Memory B cell (primary cell): ENCODE results near the gene SLC66A3.

ENCODE experiments used
- ATAC-seq: fragments of 150-1000 bp; cut with Tn5 transposase; 2 replicates; pipeline ENCODE4 v1.10.0; 2021; ENCODE audit warnings: low read depth, mild to moderate bottlenecking, moderate library complexity
- DNase-seq, 2 donors: peaks; one replicate each; pipeline ENCODE4 v3.0.0; 2022; ENCODE audit warnings: low spot score in 2 of 2
- H3K27ac Mint-ChIP-seq: one replicate; pipeline ENCODE4 v1.8.0; 2022; ENCODE audit warnings: mild to moderate bottlenecking, moderate library complexity, mixed read lengths
- H3K27me3 Mint-ChIP-seq: one replicate; pipeline ENCODE4 v1.8.0; 2022; ENCODE audit warnings: mixed read lengths
- H3K36me3 Mint-ChIP-seq: one replicate; pipeline ENCODE4 v1.8.0; 2022; ENCODE audit warnings: mild to moderate bottlenecking, mixed read lengths
- H3K4me1 Mint-ChIP-seq: one replicate; pipeline ENCODE4 v1.8.0; 2022; ENCODE audit warnings: mixed read lengths
- H3K4me3 Mint-ChIP-seq: one replicate; pipeline ENCODE4 v1.8.0; 2022; ENCODE audit warnings: mild to moderate bottlenecking, moderate library complexity, mixed read lengths
- H3K9me3 Mint-ChIP-seq: one replicate; pipeline ENCODE4 v1.8.0; 2022; ENCODE audit warnings: mixed read lengths

SLC66A3 gene

DNA sequence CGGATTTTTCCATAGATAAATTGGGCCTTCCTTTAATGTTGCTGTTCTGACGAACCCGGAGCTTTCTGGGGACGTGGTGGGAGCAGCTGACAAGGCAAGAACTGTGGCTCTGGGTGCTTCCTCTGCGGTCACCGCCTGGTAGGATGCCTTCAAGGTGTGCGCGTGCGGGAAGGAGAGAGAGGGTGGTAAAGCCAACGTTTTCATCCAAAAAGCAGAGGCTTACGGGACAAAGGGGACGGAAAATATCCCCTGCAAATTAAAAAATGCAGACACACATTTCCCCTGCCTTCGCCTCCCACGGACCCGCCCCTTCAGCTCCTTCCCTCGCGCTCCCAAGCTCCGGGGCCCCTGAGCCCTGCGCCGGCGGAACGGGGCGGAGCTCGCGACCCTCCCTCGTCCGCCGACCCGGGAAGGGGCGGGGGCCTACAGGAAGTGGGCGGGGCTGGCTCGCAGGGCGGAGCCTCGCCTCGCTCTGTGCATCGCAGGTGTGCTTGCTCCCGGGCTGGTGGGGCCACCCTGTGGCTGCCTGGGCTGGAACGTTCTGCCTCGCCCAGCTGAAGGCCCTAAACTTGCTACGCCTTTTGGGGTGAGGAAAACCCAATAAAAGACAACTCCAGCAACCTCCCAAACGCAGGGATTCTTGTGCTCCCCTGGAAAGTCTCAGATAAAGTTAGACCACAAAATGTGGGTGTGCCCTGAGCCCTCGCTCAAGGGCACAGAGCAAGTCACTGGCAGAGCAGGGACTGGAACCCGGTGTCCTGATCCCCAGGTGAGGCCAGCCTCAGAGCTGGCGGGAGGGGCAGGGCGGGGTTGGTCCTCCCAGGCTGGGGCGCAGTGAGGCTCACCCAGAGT lies 25.4 kb upstream of the SLC66A3 start:
- Mint-ChIP-seq H3K27ac (no peak overlapping the region), H3K4me1 (peaks cover 15% of the 10 kb centered on the region), H3K4me3 (peak overlapping the region; percentile 78), H3K27me3 (peaks cover 4% of the 10 kb centered on the region), H3K36me3 (no peaks in the 10 kb centered on the region), H3K9me3 (no peaks in the 10 kb centered on the region)
- DNase-seq (peak; percentile 67 to 68), ATAC-seq (peak; percentile 83)

DNA sequence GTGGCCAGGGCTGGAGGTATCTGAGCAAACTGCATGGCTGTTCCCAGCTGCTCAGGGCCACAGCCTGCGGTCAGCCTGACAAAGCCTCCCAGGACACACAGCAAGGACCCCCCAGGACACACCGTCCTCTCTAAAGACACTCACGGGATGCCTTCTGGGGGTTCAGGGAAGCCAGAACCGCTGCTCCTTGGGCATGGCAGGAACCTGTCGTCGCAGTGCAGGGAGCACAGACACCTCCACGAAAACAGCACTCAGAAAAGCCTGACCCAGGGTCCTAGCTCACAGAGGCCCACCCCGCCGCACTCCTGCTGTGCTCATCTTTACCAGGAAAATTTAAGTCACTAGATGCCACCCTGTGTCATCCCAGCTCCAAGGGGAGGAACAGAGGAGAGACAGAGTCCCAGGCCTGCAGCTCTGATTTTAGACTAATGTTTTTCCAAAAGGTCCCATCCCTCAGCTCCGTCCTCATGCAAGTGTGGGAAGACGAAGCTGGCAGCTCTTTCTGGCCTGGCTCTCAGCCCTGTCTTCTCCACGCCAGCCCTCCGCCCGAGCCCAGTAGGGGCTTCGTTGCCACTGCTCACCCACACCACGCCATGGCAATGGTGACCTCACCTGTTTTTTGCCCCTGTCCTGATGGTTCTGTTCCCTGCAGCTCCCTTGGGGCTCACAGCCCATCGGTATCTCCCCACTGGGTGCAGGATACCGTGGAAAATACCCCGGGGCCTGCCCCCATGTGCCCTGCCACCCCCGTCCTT lies 23.9 kb upstream of the SLC66A3 start:
- H3K4me1 Mint-ChIP-seq, result peaks cover 15% of the 10 kb centered on the region
- no peak for DNase-seq
- H3K36me3 Mint-ChIP-seq, result no peaks in the 10 kb centered on the region
- H3K27ac Mint-ChIP-seq, result no peak overlapping the region
- no peak for ATAC-seq
- H3K9me3 Mint-ChIP-seq, result no peaks in the 10 kb centered on the region
- peaks cover 10% of the 10 kb centered on the region for H3K27me3 Mint-ChIP-seq
- H3K4me3 Mint-ChIP-seq, result peak overlapping the region; percentile 27

DNA sequence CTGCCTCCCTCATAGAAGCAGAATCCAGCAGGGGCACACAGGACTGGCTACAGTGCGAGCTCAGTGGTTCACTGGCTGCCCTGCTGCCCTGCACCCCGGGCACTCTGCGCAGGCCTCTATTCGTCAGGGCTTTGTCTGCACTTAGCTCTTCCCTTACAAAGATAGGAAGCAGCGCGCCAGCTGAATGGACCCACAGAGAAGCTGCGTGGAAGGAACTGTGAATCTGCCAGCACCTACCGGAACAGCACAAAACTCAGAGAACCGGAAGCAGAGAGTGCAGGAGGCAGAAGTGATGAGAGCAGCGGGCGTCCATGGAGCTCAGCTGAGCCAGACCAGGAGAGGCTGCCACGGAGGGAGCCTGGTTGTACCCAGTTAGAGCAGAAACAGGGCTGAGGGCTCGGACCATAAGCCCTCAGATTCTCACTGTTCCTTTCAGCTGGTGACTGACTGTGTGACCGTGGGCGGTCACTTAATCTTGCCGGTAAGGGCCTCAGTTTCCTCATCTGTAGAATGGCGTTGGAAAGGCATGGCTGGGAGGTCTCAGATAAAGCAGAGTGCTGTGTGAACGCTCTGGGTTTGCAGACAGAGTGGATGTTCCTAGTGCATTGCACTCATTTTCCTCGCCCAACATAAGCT lies 23.1 kb upstream of the SLC66A3 start:
- peaks cover 10% of the 10 kb centered on the region for H3K27me3 Mint-ChIP-seq
- H3K36me3 Mint-ChIP-seq, result no peaks in the 10 kb centered on the region
- peak overlapping the region; percentile 93 for H3K27ac Mint-ChIP-seq
- peaks cover 15% of the 10 kb centered on the region for H3K4me1 Mint-ChIP-seq
- peak overlapping the region; percentile 98 for H3K4me3 Mint-ChIP-seq
- ATAC-seq, result no peak
- H3K9me3 Mint-ChIP-seq, result no peaks in the 10 kb centered on the region
- no peak for DNase-seq

DNA sequence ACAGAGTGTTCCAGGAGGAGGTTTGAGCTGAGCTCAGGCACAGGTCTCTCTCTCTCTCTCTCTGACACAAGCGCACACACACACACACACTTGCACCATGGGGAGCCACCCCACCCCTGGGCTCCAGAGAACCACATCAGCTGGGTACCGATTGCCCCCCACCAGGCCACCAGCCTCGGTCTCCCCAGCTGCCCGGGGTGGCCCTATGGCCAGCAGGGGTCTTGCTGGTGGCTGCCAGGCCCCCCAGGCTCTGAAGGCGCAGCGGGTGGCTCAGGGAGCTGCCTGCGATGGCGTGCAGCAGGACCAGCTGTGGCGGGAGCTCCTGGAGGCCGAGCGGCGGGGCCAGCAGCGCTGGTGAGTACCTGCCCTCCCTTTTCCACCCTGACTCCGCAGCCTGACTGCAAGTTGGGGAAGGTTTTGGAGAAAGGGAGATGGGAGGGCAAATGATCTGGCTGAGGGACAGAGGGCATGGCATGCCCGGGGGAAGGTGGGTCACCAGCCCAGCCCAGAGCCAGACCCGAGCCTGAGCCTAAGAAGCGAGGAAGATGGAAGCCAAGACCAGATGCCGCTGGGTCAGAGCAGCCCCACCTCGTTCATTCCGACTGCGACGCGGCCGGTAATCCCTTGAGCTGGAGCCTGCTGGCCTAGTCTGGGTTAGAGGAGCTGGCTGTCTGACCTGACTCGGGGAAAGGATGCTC lies 21.9 kb upstream of the SLC66A3 start:
- H3K27ac Mint-ChIP-seq, result peak overlapping the region; percentile 93
- no peaks in the 10 kb centered on the region for H3K9me3 Mint-ChIP-seq
- peaks cover 10% of the 10 kb centered on the region for H3K27me3 Mint-ChIP-seq
- H3K4me3 Mint-ChIP-seq, result peak overlapping the region; percentile 98
- peaks cover 12% of the 10 kb centered on the region for H3K4me1 Mint-ChIP-seq
- DNase-seq, result no peak
- H3K36me3 Mint-ChIP-seq, result no peaks in the 10 kb centered on the region
- ATAC-seq, result no peak

DNA sequence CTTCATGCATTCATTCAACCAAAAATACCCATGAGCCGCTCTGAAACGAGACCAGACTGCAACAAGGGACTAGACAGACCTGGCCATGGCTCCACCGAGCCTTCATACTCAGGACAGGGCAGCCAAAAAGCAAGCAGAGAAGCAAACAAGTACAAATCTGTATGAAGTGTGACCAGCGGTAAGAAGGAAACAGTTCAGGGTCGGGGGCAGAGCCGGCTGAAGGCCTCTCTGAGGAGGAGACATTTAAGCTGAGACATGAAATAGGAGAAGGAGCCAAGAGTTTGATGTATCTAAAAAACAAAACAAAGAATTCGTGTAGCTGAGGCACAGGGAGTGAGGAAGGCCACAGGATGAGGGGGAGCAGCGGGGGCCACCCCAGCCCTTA lies 21.3 kb upstream of the SLC66A3 start:
- H3K4me1 Mint-ChIP-seq, result peaks cover 9% of the 10 kb centered on the region
- ATAC-seq, result no peak
- H3K27ac Mint-ChIP-seq, result no peak overlapping the region

DNA sequence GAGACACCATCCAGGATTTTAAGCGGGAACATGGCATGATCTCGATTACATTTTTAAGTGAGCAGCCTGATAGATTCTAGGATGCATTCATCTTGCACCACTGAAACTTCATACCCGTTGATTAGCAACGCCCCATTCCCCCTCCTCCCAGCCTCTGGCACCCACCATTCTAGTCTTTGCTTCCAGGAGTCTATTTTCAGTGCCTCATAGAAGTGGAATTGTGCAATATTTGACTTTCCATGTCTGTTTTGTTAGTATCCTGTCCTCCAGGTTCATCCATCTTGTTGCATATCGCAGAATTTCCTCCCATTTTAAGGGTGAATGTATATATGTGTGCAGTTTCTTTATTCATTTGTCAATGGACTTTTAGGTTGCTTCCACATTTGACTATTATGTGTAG lies 20.9 kb upstream of the SLC66A3 start:
- Mint-ChIP-seq H3K27me3 (peaks cover 12% of the 10 kb centered on the region), H3K9me3 (no peaks in the 10 kb centered on the region), H3K4me3 (no peak overlapping the region), H3K4me1 (peaks cover 9% of the 10 kb centered on the region), H3K36me3 (no peaks in the 10 kb centered on the region), H3K27ac (no peak overlapping the region)
- no peak for ATAC-seq
- DNase-seq, result no peak

More for the DNA sequence above, 21.3 kb upstream of the SLC66A3 start:
- H3K27me3 Mint-ChIP-seq, result peaks cover 12% of the 10 kb centered on the region
- no peaks in the 10 kb centered on the region for H3K36me3 Mint-ChIP-seq
- H3K4me3 Mint-ChIP-seq, result no peak overlapping the region
- H3K9me3 Mint-ChIP-seq, result no peaks in the 10 kb centered on the region
- DNase-seq, result no peak

DNA sequence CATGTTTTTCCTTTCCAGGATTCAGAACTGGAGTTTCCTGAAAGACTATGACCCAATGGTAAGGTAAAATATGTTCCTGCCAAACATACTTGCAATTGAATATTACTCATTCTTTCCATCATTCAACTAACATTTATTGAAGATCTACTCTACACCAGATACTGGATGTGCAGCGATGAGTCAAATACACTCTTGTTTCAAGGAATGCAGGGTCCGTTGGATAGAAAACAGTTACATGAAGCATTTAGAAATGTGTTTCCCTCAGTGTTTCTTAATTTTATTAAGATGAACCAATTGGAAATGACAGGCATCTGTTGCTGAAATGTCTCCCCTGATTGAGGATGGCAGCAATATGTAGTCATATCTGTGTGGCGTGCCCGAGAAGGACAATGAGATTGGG lies 14.8 kb upstream of the SLC66A3 start:
- Mint-ChIP-seq H3K4me3 (no peak overlapping the region), H3K27me3 (peaks cover 19% of the 10 kb centered on the region), H3K27ac (no peak overlapping the region), H3K4me1 (peaks cover 2% of the 10 kb centered on the region), H3K36me3 (peaks cover 2% of the 10 kb centered on the region), H3K9me3 (no peaks in the 10 kb centered on the region)
- ATAC-seq, result no peak
- no peak for DNase-seq

DNA sequence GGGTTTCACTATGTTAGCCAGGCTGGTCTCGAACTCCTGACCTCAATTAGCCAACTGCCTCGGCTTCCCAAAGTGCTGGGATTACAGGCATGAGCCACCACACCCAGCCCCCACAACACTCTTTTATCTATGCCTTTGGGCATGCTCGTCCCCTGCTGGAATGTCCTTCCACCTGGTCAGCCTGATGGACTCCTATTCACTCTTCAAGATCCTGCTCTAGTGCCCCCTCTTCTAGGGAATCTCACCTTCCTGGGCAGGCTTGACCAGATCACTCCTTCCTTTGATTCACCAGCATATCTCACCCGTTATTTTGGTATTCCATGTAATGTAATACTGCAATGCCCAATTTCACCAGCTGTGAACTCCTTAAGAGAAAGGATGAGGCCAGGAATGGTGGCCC lies 13.9 kb upstream of the SLC66A3 start:
- no peaks in the 10 kb centered on the region for H3K9me3 Mint-ChIP-seq
- no peak overlapping the region for H3K27ac Mint-ChIP-seq
- ATAC-seq (no peak), DNase-seq (no peak)
- H3K4me3 Mint-ChIP-seq, result no peak overlapping the region
- H3K36me3 Mint-ChIP-seq, result peaks cover 2% of the 10 kb centered on the region
- peaks cover 15% of the 10 kb centered on the region for H3K27me3 Mint-ChIP-seq
- H3K4me1 Mint-ChIP-seq, result peaks cover 4% of the 10 kb centered on the region

DNA sequence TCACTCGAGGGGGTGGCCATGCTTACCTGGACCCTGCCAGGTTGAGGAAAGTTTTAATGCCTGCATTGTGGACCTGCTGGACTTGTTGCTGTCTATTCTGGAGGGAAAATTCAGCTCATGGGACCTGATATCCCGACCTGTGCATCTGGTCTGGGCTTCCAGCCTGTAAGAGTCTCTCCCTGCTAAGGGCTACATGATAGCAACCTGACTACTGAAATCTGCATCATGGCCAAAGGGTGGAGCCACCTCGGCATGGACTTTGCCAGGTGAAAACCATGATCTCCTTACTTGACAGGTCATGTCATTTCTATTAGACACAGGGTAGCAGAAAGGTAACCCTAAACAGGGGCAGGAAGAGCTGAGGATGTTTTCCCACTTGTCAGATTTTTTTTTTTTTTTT lies 12.9 kb upstream of the SLC66A3 start:
- no peak overlapping the region for H3K4me3 Mint-ChIP-seq
- H3K27ac Mint-ChIP-seq, result no peak overlapping the region
- H3K36me3 Mint-ChIP-seq, result peaks cover 2% of the 10 kb centered on the region
- no peak for DNase-seq
- peaks cover 14% of the 10 kb centered on the region for H3K27me3 Mint-ChIP-seq
- peaks cover 4% of the 10 kb centered on the region for H3K4me1 Mint-ChIP-seq
- no peak for ATAC-seq
- no peaks in the 10 kb centered on the region for H3K9me3 Mint-ChIP-seq

DNA sequence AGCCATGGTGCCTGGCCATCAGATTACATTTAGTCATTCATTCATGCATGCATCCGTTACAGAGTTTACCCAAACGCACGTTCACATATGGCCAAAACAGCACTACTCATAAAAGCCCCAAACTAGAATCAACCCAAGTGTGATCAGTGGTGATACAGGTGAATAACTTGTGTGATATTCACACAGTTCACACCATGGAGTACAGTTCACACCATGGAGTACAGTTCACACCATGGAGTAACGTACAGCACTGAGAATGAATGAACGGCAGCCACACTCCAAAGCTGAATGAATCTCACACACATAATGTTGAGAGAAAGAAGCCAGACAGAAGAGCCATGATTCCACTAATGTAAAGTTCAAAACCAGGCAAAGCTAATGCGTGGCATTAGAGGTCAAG lies 12.3 kb upstream of the SLC66A3 start:
- no peak for ATAC-seq
- peaks cover 2% of the 10 kb centered on the region for H3K36me3 Mint-ChIP-seq
- peaks cover 4% of the 10 kb centered on the region for H3K4me1 Mint-ChIP-seq
- no peaks in the 10 kb centered on the region for H3K9me3 Mint-ChIP-seq
- no peak overlapping the region for H3K27ac Mint-ChIP-seq
- peaks cover 14% of the 10 kb centered on the region for H3K27me3 Mint-ChIP-seq
- DNase-seq, result no peak
- H3K4me3 Mint-ChIP-seq, result no peak overlapping the region

DNA sequence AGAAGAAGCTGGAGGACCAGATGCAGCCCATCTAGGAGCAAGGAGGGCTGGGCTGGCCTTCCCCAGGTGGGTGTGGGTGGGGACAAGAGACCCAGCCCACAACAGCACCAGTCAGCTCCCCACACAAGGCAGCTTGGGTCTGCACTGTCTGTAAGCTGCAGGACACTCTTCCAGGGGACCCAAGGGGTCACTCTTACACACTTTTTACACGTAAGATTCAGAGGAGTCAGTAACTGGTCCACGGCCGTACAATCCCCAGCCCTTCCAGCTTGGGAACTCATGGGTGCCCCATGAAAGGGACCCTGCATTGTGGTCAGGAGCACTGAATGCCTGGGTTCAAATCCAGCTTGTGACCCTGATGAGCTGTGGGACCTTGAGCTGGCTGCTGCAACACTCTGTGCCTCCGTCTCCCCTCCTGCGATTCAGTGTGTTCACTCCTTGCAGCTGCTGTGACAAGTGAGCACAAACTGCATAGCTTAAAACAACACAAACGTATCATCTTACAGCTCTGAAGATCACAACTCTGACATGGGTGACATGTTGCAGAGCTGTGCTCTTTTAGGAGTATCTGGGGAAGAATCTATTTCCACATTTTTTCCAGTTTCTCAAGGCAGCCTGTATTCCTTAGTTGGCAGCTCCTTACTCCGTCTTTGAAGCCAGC lies 11.1 kb upstream of the SLC66A3 start:
- Mint-ChIP-seq H3K27ac (no peak overlapping the region), H3K4me1 (peaks cover 4% of the 10 kb centered on the region), H3K36me3 (peaks cover 2% of the 10 kb centered on the region), H3K4me3 (no peak overlapping the region), H3K27me3 (peaks cover 13% of the 10 kb centered on the region), H3K9me3 (no peaks in the 10 kb centered on the region)
- DNase-seq, result no peak
- ATAC-seq, result no peak

DNA sequence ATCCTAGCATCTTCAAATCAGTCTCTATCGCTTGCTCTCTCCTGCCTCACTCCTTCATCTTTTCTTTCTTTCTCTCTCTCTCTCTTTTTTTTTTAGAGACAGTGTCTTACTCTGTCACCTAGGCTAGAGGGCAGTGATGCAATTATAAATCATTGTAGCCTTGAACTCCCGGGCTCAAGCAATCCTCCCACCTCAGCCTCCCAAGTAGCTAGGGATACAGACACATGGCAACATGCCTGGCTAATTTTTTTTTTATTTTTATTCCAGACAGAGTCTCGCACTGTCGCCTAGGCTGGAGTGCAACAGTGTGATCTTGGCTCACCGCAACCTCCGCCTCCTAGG lies 10.6 kb upstream of the SLC66A3 start:
- Mint-ChIP-seq H3K9me3 (no peaks in the 10 kb centered on the region), H3K27ac (no peak overlapping the region), H3K4me1 (peaks cover 4% of the 10 kb centered on the region), H3K27me3 (peaks cover 13% of the 10 kb centered on the region), H3K4me3 (no peak overlapping the region), H3K36me3 (peaks cover 2% of the 10 kb centered on the region)
- DNase-seq, result no peak
- no peak for ATAC-seq

DNA sequence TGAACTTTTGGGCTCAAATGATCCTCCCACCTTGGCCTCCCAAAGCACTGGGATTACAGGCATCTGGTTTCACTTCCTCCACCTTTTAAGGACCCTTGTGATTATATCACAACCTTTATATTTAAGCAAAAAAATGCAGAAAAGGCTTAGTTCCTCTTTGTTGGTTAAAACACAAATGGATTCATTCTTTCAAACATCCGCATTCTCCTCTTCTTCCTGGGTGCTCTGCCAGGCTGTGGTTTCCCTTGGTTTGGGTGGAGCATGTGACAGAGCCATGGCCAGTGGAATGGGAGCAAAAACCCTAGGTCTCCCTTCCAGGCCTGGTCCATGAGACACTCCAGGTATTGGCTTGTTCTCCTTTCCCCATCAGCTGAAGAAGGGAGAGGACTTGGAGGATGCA lies 9.9 kb upstream of the SLC66A3 start:
- DNase-seq (no peak), ATAC-seq (peak; percentile 88)
- H3K9me3 Mint-ChIP-seq, result no peaks in the 10 kb centered on the region
- H3K4me1 Mint-ChIP-seq, result peaks cover 4% of the 10 kb centered on the region
- H3K27me3 Mint-ChIP-seq, result peaks cover 13% of the 10 kb centered on the region
- H3K4me3 Mint-ChIP-seq, result no peak overlapping the region
- peaks cover 2% of the 10 kb centered on the region for H3K36me3 Mint-ChIP-seq
- no peak overlapping the region for H3K27ac Mint-ChIP-seq
